ENCODE measurements around the gene CHP1.

CHP1 gene

DNA sequence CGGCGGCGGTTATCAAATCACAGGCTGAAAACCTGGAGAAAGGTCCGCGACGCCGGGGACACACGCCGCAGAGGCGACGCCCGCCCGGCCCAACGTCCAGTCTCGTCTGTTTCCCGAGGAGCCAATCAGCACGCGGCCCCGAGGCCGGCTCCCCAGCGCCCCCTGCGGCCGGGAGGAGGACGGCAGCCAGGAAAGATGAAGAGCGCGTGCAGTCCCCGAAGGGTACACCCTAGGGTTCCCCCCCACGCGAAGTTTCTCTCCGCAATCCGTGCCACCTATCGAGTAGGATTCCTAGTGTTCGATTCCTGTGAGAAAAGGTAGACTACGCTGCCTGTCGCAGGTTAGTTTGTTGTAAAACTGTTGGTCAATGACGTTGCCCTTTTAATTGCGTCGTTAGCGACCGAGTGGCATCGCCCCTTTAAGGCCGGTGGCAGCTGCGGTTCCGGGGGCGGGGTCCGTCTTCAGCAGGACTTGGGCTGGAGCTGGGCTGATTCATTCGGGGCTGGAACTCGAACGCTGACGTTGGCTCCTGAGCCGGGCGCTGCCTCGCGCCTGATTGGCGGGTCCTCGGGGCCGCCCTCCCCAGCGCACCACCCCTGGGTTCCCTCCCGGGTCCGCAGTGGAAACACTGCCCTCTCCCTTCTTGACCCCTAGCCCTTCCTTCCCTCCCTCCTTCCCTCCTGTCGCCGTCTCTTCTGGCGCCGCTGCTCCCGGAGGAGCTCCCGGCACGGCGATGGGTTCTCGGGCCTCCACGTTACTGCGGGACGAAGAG is at the start of gene CHP1, which contains the start of gene EXD1:
CHP1 (plus strand) TSS at position 619 of the 772 bp plus-strand sequence; CDS start at position 734, 115 bp downstream.
EXD1 (minus strand) TSS at position 108 of the 772 bp plus-strand sequence. CDS start 4,182 bp downstream, outside the sequence.
- Histone ChIP-seq H3K4me3 (ENCODE audit: low read length in 2 of 2) (peak within 1 kb of the TSS; percentile 70 to 97), H3K27me3 (ENCODE audit: control insufficient read depth in 1 of 2, insufficient read depth in 2 of 2, low read length in 2 of 2) (no peaks in the 10 kb centered on the region), H3K4me1 (ENCODE audit: control insufficient read depth, insufficient read depth, low read length) (peaks cover 16% of the 10 kb centered on the region), H3K9ac (ENCODE audit: low read length in 2 of 2) (peak within 1 kb of the TSS; percentile 70 to 93), H3K27ac (ENCODE audit: low read length) (peak within 1 kb of the TSS; percentile 89), H3K9me3 (ENCODE audit: control insufficient read depth in 2 of 2, low read length in 2 of 2) (no peaks in the 10 kb centered on the region), H3K36me3 (ENCODE audit: control insufficient read depth in 2 of 2, insufficient read depth in 2 of 2, low read length in 2 of 2) (no peaks in the 10 kb centered on the region)

- H3K27me3 ChIP-seq (ENCODE audit: control insufficient read depth in 1 of 2, insufficient read depth in 2 of 2, low read length in 2 of 2), result no peaks in the 10 kb centered on the region
- no peak overlapping the region for H3K9ac ChIP-seq (ENCODE audit: low read length in 2 of 2)
- no peak overlapping the region for H3K4me3 ChIP-seq (ENCODE audit: low read length in 2 of 2)
- H3K36me3 ChIP-seq (ENCODE audit: control insufficient read depth in 2 of 2, insufficient read depth in 2 of 2, low read length in 2 of 2), result no peaks in the 10 kb centered on the region
- H3K27ac ChIP-seq (ENCODE audit: low read length), result no peak overlapping the region
- H3K9me3 ChIP-seq (ENCODE audit: control insufficient read depth in 2 of 2, low read length in 2 of 2), result no peaks in the 10 kb centered on the region
- H3K4me1 ChIP-seq (ENCODE audit: control insufficient read depth, insufficient read depth, low read length), result no peaks in the 10 kb centered on the region
Measured at GRCh38 chr15:41182266-41182665, 48.8 kb upstream of the CHP1 start.

DNA sequence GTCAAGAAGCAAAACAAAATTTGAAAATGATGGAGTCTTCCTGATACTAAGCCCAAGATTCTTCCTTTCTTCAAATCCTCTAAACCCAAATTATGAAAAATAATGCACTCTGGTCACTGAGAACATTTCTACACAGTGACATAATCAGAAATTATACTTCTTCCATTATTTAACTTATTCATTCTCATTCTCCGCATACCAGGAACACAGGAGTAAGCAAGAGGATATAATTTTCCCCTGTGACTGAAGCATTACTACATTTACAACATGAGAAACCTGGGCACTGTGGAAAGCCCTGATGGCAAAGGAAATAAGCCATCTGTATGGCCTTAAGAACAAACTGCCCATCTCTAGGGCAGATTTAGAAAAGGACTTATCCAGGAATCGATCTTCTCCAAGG is 47.5 kb upstream of the CHP1 start:
- Histone ChIP-seq H3K4me1 (ENCODE audit: control insufficient read depth, insufficient read depth, low read length) (no peaks in the 10 kb centered on the region), H3K27me3 (ENCODE audit: control insufficient read depth in 1 of 2, insufficient read depth in 2 of 2, low read length in 2 of 2) (no peaks in the 10 kb centered on the region), H3K36me3 (ENCODE audit: control insufficient read depth in 2 of 2, insufficient read depth in 2 of 2, low read length in 2 of 2) (no peaks in the 10 kb centered on the region), H3K27ac (ENCODE audit: low read length) (no peak overlapping the region), H3K9ac (ENCODE audit: low read length in 2 of 2) (no peak overlapping the region), H3K9me3 (ENCODE audit: control insufficient read depth in 2 of 2, low read length in 2 of 2) (no peaks in the 10 kb centered on the region), H3K4me3 (ENCODE audit: low read length in 2 of 2) (no peak overlapping the region)

GRCh38 chr15:41194444-41194843 is 36.6 kb upstream of the CHP1 start:
- no peaks in the 10 kb centered on the region for H3K4me1 ChIP-seq (ENCODE audit: control insufficient read depth, insufficient read depth, low read length)
- H3K9ac ChIP-seq (ENCODE audit: low read length in 2 of 2), result no peak overlapping the region
- no peak overlapping the region for H3K27ac ChIP-seq (ENCODE audit: low read length)
- no peaks in the 10 kb centered on the region for H3K27me3 ChIP-seq (ENCODE audit: control insufficient read depth in 1 of 2, insufficient read depth in 2 of 2, low read length in 2 of 2)
- H3K4me3 ChIP-seq (ENCODE audit: low read length in 2 of 2), result no peak overlapping the region
- H3K36me3 ChIP-seq (ENCODE audit: control insufficient read depth in 2 of 2, insufficient read depth in 2 of 2, low read length in 2 of 2), result no peaks in the 10 kb centered on the region
- no peaks in the 10 kb centered on the region for H3K9me3 ChIP-seq (ENCODE audit: control insufficient read depth in 2 of 2, low read length in 2 of 2)

GRCh38 chr15:41199470-41199869 is 31.6 kb upstream of the CHP1 start:
- Histone ChIP-seq H3K4me3 (ENCODE audit: low read length in 2 of 2) (no peak overlapping the region), H3K27ac (ENCODE audit: low read length) (no peak overlapping the region), H3K36me3 (ENCODE audit: control insufficient read depth in 2 of 2, insufficient read depth in 2 of 2, low read length in 2 of 2) (no peaks in the 10 kb centered on the region), H3K27me3 (ENCODE audit: control insufficient read depth in 1 of 2, insufficient read depth in 2 of 2, low read length in 2 of 2) (no peaks in the 10 kb centered on the region), H3K4me1 (ENCODE audit: control insufficient read depth, insufficient read depth, low read length) (no peaks in the 10 kb centered on the region), H3K9ac (ENCODE audit: low read length in 2 of 2) (no peak overlapping the region), H3K9me3 (ENCODE audit: control insufficient read depth in 2 of 2, low read length in 2 of 2) (no peaks in the 10 kb centered on the region)

DNA sequence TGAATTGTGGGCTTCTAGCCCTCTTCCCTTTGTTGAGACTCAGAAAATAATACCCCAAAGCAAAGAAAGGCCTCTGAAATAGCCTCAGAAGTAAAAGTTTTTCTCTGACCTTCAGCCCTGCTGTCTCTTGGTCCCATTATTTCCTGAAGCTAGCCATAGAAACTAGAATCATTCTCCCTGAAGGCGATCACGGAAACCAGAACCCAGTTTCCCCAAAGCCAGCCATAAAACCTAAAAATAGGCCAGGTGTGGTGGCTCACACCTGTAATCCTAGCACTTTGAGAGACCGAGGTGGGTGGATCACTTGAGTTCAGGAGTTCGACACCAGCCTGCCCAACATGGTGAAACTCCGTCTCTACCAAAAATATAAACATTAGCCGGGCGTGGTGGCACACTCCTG is 27.7 kb upstream of the CHP1 start:
- Histone ChIP-seq H3K9ac (ENCODE audit: low read length in 2 of 2) (no peak overlapping the region), H3K27me3 (ENCODE audit: control insufficient read depth in 1 of 2, insufficient read depth in 2 of 2, low read length in 2 of 2) (no peaks in the 10 kb centered on the region), H3K4me1 (ENCODE audit: control insufficient read depth, insufficient read depth, low read length) (no peaks in the 10 kb centered on the region), H3K36me3 (ENCODE audit: control insufficient read depth in 2 of 2, insufficient read depth in 2 of 2, low read length in 2 of 2) (no peaks in the 10 kb centered on the region), H3K9me3 (ENCODE audit: control insufficient read depth in 2 of 2, low read length in 2 of 2) (no peaks in the 10 kb centered on the region), H3K27ac (ENCODE audit: low read length) (no peak overlapping the region), H3K4me3 (ENCODE audit: low read length in 2 of 2) (no peak overlapping the region)

GRCh38 chr15:41205315-41205714 is 25.8 kb upstream of the CHP1 start:
- H3K27me3 ChIP-seq (ENCODE audit: control insufficient read depth in 1 of 2, insufficient read depth in 2 of 2, low read length in 2 of 2), result no peaks in the 10 kb centered on the region
- H3K4me3 ChIP-seq (ENCODE audit: low read length in 2 of 2), result no peak overlapping the region
- H3K4me1 ChIP-seq (ENCODE audit: control insufficient read depth, insufficient read depth, low read length), result no peaks in the 10 kb centered on the region
- H3K9ac ChIP-seq (ENCODE audit: low read length in 2 of 2), result no peak overlapping the region
- no peaks in the 10 kb centered on the region for H3K9me3 ChIP-seq (ENCODE audit: control insufficient read depth in 2 of 2, low read length in 2 of 2)
- H3K27ac ChIP-seq (ENCODE audit: low read length), result no peak overlapping the region
- no peaks in the 10 kb centered on the region for H3K36me3 ChIP-seq (ENCODE audit: control insufficient read depth in 2 of 2, insufficient read depth in 2 of 2, low read length in 2 of 2)

GRCh38 chr15:41207687-41208448 is 23.2 kb upstream of the CHP1 start:
- Histone ChIP-seq H3K9ac (ENCODE audit: low read length in 2 of 2) (no peak overlapping the region), H3K27me3 (ENCODE audit: control insufficient read depth in 1 of 2, insufficient read depth in 2 of 2, low read length in 2 of 2) (peaks cover 0 to 2% of the 10 kb centered on the region in 2 donors), H3K9me3 (ENCODE audit: control insufficient read depth in 2 of 2, low read length in 2 of 2) (no peaks in the 10 kb centered on the region), H3K36me3 (ENCODE audit: control insufficient read depth in 2 of 2, insufficient read depth in 2 of 2, low read length in 2 of 2) (no peaks in the 10 kb centered on the region), H3K4me3 (ENCODE audit: low read length in 2 of 2) (no peak overlapping the region), H3K4me1 (ENCODE audit: control insufficient read depth, insufficient read depth, low read length) (no peaks in the 10 kb centered on the region), H3K27ac (ENCODE audit: low read length) (no peak overlapping the region)

- H3K9ac ChIP-seq (ENCODE audit: low read length in 2 of 2), result no peak overlapping the region
- H3K4me3 ChIP-seq (ENCODE audit: low read length in 2 of 2), result no peak overlapping the region
- peaks cover 2 to 3% of the 10 kb centered on the region in 2 donors for H3K27me3 ChIP-seq (ENCODE audit: control insufficient read depth in 1 of 2, insufficient read depth in 2 of 2, low read length in 2 of 2)
- no peaks in the 10 kb centered on the region for H3K9me3 ChIP-seq (ENCODE audit: control insufficient read depth in 2 of 2, low read length in 2 of 2)
- H3K27ac ChIP-seq (ENCODE audit: low read length), result no peak overlapping the region
- no peaks in the 10 kb centered on the region for H3K36me3 ChIP-seq (ENCODE audit: control insufficient read depth in 2 of 2, insufficient read depth in 2 of 2, low read length in 2 of 2)
- no peaks in the 10 kb centered on the region for H3K4me1 ChIP-seq (ENCODE audit: control insufficient read depth, insufficient read depth, low read length)
Measured at GRCh38 chr15:41215708-41216107, 15.4 kb upstream of the CHP1 start.

GRCh38 chr15:41218851-41219250 is 12.2 kb upstream of the CHP1 start:
- no peak overlapping the region for H3K9ac ChIP-seq (ENCODE audit: low read length in 2 of 2)
- no peaks in the 10 kb centered on the region for H3K4me1 ChIP-seq (ENCODE audit: control insufficient read depth, insufficient read depth, low read length)
- H3K27me3 ChIP-seq (ENCODE audit: control insufficient read depth in 1 of 2, insufficient read depth in 2 of 2, low read length in 2 of 2), result peaks cover 0 to 3% of the 10 kb centered on the region in 2 donors
- no peak overlapping the region for H3K27ac ChIP-seq (ENCODE audit: low read length)
- no peaks in the 10 kb centered on the region for H3K36me3 ChIP-seq (ENCODE audit: control insufficient read depth in 2 of 2, insufficient read depth in 2 of 2, low read length in 2 of 2)
- no peaks in the 10 kb centered on the region for H3K9me3 ChIP-seq (ENCODE audit: control insufficient read depth in 2 of 2, low read length in 2 of 2)
- H3K4me3 ChIP-seq (ENCODE audit: low read length in 2 of 2), result no peak overlapping the region

- Histone ChIP-seq H3K9ac (ENCODE audit: low read length in 2 of 2) (no peak overlapping the region), H3K27ac (ENCODE audit: low read length) (no peak overlapping the region), H3K27me3 (ENCODE audit: control insufficient read depth in 1 of 2, insufficient read depth in 2 of 2, low read length in 2 of 2) (peaks cover 0 to 3% of the 10 kb centered on the region in 2 donors), H3K4me3 (ENCODE audit: low read length in 2 of 2) (no peak overlapping the region), H3K9me3 (ENCODE audit: control insufficient read depth in 2 of 2, low read length in 2 of 2) (no peaks in the 10 kb centered on the region), H3K36me3 (ENCODE audit: control insufficient read depth in 2 of 2, insufficient read depth in 2 of 2, low read length in 2 of 2) (no peaks in the 10 kb centered on the region), H3K4me1 (ENCODE audit: control insufficient read depth, insufficient read depth, low read length) (no peaks in the 10 kb centered on the region)
Measured at GRCh38 chr15:41219381-41219780, 11.7 kb upstream of the CHP1 start.
